Thyroid gland (tissue), 4 donors: ENCODE measurements around the gene PDE8A.
"Not testable (repeated sequence)": the region's sequence is repeated elsewhere in the genome, so short reads cannot be mapped to it uniquely, and the experiment has no call there.

Source experiments
- POLR2A ChIP-seq, 2 donors: fragments of 450-650 bp; IDR thresholded peaks; one replicate each; pipeline ENCODE4 v1.6.1; 2017; ENCODE audit warnings: antibody characterized with exemption in 2 of 2, mild to moderate bottlenecking in 2 of 2, moderate library complexity in 1 of 2
- TF ChIP-seq, protein P1 (sequence below), 6 experiments: fragments of 200-600 bp in 3 of 6; fragments of 450-650 bp in 3 of 6; sonication (generic) in 3 of 6; IDR thresholded peaks; one replicate each; pipeline ENCODE4 v1.5.1; 2016 to 2019; ENCODE audit warnings: antibody characterized with exemption in 6 of 6, mild to moderate bottlenecking in 2 of 6, inconsistent platforms in 1 of 6, moderate library complexity in 1 of 6

DNA sequence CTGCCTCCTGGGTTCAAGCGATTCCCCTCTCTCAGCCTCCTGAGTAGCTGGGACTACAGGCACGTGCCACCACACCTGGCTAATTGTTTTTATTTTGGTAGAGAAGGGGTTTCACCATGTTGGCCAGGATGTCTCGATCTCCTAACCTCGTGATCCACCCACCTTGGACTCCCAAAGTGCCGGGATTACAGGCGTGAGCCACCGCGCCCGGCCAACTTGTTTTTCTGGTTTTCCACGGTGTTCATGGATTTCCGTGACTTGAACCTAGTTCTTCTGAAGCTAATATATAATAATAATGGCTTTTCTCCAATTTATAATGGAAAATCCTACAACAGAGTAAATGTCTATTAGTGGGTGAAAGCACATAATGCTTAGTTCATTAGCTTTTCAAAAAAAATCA is 203.7 kb downstream of the PDE8A start:
- TF ChIP-seq, protein P1, sequence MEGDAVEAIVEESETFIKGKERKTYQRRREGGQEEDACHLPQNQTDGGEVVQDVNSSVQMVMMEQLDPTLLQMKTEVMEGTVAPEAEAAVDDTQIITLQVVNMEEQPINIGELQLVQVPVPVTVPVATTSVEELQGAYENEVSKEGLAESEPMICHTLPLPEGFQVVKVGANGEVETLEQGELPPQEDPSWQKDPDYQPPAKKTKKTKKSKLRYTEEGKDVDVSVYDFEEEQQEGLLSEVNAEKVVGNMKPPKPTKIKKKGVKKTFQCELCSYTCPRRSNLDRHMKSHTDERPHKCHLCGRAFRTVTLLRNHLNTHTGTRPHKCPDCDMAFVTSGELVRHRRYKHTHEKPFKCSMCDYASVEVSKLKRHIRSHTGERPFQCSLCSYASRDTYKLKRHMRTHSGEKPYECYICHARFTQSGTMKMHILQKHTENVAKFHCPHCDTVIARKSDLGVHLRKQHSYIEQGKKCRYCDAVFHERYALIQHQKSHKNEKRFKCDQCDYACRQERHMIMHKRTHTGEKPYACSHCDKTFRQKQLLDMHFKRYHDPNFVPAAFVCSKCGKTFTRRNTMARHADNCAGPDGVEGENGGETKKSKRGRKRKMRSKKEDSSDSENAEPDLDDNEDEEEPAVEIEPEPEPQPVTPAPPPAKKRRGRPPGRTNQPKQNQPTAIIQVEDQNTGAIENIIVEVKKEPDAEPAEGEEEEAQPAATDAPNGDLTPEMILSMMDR (IDR thresholded peaks at IDR 0.05): not testable (repeated sequence)
- not testable (repeated sequence) for TF ChIP-seq POLR2A (IDR thresholded peaks at IDR 0.05)
